ENCODE results near the gene ZNF341.

DNA sequence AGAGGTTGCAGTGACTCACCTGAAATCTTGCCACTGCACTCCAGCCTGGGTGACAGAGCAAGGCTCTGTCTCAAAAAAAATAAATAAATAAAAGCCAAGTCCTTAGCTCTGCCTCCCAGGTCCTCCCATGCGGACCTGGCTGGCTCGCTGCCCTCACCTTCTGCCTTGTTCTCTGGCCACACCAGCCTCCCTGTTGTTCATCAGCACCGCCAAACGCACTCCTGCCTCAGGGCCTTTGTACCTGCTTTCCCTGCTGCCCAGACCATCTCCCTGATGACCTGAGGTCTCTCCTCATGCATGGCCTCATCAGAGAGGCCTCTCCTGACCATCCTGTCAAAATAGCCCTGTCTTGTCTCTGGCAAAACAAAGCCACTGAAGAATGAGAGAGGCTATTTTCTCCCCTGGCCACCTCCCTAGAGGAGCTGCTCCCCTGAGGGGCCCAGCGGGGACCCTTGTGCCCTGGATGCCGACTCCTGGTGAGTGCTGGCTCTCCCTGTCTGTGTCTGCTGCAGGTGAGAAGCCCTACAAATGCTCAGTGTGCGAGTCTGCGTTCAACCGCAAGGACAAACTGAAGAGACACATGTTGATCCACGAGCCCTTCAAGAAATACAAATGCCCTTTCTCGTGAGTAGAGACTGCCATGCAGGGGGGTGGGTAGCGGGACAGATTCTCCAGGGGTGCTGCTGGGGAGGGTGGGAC, 56.7 kb downstream of the ZNF341 start:
- TF ChIP-seq EZH2phosphoT487 (IDR thresholded peaks at IDR 0.05; ENCODE audit: insufficient read depth, low read depth) (no peak), EZH2 (IDR thresholded peaks at IDR 0.05; ENCODE audit: insufficient read depth, poor library complexity, severe bottlenecking) (no peak)
